Stimulated activated CD4-positive, alpha-beta T cell treated with anti-CD3 and anti-CD28 coated beads, Interleukin-15, amount 100 ng/mL, for 24 hours (primary cell): ENCODE data around the gene TCL1B.
A peak's percentile ranks its signal among the peaks of the same experiment; 100 is the strongest.

Experiments
- DNase-seq: peaks from one replicate; pipeline ENCODE4 v3.0.0-alpha.2; 2020

The TCL1B gene

DNA sequence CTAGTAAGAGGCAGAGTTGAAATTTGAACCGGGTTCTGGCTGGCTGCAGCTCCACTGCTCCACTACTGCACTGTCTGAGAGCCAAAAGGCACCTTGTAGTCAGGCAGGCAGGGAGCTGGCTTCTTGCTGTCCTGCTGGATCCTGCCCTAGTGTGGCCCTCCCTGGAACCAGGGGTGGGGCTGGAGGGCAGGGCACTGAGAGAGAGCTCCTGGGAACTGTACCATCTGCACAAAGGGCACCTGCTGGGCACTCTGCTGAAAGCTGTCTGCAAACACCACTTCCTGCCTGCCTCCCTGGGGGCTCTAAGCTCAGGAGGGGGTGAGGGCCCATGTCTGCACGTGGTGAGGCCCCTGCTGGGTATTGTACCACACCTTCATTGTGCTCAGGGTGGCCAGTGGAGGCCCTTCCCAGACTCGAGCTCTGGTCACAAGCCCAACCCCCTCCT is 19.0 kb upstream of the TCL1B start:
- no peak for DNase-seq

DNA sequence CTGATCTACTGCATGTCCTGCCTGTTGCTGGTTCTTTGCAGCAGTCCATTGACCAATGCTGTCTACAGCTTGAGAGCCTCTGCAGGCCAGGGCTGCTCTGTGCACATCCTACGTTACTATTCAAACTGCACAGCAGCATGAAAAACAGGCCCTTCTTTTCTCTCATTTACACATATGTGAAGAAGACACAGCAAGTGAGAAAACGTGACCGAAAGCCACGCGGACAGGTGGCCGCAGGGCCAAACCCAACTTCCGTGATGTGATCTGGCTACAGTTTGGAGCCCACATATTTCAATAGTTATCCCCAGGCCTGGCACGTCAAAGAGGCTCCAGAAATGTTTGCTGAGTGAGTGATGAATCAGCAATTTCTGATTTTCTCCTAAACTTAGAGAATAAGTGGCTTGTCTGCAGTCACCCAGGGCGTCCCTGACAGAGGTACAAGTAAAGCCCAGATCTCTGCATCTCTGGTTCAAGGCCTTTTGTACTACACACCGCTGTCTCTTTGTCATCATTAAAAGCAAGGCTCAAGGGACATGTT is 17.9 kb upstream of the TCL1B start:
- no peak for DNase-seq

DNA sequence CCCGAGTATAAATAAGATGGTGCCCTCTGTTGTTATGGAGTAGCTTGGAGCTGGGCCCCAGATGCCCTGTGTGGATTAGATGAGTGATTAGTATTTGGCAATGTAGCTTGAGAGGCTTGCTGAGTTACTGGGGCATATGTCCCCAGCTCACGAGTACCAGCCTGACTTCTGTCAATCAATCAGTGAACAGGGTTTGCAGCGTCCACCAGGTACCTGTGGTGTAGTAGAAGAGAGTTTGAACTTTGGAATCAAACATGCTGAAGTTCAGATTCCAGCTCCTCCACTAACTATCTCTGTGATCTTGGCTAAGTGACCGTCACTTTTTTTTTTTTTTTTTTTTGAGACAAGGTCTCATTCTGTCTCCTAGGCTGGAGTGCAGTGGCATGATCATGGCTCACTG is 11.6 kb upstream of the TCL1B start:
- DNase-seq: no peak

DNA sequence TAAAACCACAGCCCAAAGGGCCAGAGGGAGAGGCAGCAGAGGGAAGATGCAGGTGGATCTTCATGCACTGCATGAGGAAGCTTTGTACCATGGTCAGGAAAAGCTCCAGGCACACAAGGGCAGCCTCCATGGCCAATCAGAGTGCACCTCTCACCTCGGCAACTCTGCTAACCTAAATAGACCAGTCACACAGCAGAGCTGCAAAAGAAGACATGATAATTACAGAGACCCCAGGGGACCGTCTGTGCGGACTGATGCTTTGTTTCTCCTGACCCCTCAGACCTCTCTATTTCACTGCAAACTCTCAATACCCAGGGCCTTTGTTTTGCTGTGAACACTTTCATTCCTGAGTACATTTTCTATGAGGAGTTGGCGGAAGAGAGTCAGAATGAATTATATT is 10.7 kb upstream of the TCL1B start:
- no peak for DNase-seq

GRCh38 chr14:95677179-95677835 is 8.9 kb upstream of the TCL1B start:
- no peak for DNase-seq

DNA sequence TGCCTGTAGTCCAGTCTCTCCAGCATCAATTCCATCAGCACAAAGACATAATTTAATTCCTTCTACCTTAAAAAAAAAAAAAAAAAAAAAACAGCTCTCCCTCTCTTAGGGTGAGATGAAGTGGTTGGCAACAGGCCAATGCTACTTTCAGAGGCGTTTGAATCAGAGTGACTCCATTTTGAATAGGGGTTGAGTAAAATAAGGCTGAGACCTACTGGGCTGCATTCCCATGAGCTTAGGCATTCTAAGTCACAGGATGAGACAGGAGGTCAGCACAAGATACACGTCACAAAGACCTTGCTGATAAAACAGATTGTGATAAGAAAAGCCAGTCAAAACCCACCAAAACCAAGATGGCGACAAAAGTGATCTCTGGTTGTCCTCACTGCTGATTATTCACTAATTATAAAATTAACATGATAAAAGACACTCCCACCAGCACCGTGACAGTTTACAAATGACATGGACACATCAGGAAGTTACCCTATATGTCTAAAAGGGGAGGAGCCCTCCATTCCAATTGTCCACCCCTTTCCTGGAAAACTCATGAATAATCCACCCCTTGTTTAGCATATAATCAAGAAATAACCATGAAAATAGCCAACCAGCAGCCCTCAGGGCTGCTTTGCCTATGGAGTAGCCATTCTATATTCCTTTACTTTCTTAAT is 6.9 kb upstream of the TCL1B start:
- no peak for DNase-seq

- DNase-seq: no peak
Observed at GRCh38 chr14:95679998-95680735, 6.1 kb upstream of the TCL1B start.

DNA sequence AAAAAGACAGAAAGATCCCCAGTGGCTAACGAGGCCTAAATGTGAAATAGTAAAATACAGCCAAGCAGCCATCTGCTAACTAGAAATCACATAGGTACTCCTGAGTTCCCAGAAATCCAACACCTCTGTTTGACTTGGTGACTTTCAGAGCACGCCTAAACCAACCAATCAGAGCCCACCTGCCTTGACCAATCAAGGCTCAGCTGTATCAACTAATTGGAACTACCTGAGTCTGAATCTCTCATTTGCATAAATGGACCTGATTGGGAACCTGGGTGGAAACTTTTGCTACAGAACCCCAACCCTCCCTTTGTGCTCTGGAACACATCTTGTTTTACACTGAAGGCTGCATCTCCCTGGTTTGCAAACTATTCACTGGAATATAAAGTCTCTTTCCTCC is 5.1 kb upstream of the TCL1B start:
- no peak for DNase-seq

GRCh38 chr14:95683793-95684192 is 2.4 kb upstream of the TCL1B start:
- peak; percentile 46 for DNase-seq

DNA sequence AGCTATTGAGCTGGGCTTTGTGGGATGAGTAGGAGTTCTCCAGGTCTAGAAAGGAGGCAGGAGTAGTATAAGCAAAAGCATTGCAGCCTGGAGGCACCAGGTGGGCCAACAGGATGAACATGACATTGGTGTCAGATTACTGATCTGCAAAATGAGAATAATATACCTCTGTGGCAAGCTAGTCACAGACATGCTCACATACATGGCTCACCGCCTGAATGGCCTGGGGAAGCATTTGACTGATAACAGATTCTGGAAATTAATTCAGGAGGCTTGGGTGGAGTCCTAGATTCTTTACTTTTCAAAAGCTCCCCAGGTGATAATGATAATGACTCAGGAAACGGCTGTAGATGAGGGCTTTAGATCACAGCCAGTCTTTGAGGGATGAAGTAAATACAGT is 709 bp downstream of the TCL1B start:
- DNase-seq: no peak

GRCh38 chr14:95689441-95689840 is 3.2 kb downstream of the TCL1B start:
- no peak for DNase-seq

DNA sequence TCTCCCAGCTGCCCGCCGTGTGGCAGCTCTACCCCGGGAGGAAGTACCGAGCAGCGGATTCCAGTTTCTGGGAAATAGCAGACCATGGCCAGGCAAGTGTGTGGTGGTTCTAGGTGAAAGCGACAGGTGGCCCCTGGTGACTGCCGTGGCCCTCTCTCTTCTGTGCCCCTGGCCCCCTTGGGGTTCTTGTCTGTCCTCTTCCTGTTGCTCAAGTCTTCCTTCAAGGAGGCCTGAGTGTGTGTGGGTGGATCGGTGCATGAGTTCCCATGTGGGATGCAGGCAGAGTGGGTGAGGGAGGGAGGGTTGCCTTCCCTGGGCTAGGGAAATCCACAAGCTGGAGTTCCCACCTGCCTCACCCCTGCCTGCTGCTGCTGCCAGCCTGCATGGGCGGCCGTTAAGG is 4.6 kb downstream of the TCL1B start:
- no peak for DNase-seq

- no peak for DNase-seq
Observed at GRCh38 chr14:95691591-95691990, 5.4 kb downstream of the TCL1B start.

DNA sequence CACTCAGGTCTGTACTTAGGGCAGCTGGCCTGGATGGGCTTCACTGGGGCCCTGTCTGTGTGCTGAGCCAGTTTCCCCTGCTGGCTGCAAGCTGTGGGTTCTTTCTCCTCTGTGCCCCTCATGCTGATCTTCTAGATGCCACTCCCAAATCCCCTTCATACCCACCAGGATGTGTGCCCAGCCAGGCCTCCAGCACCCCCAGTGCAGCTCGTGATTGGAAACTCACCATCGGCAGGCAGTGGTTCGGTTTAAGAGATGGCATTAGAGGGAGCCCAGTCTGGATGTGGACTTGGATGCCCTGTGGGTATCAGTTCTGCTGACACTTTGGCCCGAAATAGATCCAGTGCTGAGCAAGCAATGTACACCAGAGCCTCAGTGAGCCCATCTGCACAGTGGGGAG is 5.9 kb downstream of the TCL1B start:
- DNase-seq: no peak

GRCh38 chr14:95695051-95695450 is 8.8 kb downstream of the TCL1B start:
- DNase-seq: no peak

DNA sequence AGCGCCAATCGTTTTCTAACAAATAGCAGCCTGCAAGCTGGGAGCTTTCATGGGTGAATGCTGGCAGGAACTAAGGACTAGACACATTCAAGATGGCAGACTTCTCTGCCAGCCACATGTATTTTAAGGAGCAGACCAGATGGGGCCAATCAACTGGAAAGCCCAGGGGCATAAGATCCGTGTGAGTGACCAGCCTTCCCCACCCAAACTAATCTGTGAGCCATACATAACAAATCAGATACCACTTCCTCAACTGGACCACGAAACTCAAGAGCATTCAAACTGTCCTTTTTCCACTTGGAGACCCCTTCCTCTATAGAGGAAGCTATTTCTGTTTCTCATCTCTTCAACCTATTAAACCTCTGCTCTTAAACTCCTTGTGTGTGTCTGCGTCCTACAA is 9.7 kb downstream of the TCL1B start:
- DNase-seq: no peak

GRCh38 chr14:95696741-95697140 is 10.5 kb downstream of the TCL1B start:
- no peak for DNase-seq

GRCh38 chr14:95697764-95698163 is 11.5 kb downstream of the TCL1B start:
- no peak for DNase-seq

- DNase-seq: no peak
Observed at GRCh38 chr14:95698287-95698686, 12.1 kb downstream of the TCL1B start.

DNA sequence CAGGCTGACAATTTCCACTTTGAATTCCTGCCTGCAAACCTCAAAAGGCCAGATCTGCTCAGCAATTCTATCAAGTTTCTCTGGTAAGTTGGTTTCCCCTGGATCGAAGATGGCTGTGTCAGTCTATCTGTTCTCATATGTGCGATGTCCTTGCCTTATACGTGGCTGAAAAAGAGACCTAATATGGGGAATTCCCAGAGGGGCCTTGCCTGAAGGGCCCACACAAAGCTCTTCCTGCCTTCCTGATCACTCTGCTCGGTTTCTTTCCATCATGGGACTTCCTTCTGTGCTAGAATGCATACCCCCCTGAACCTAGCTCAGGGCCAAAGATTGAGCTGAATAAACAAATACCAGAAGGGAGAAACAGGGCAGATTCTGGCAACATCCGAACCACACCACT is 13.2 kb downstream of the TCL1B start:
- no peak for DNase-seq

DNA sequence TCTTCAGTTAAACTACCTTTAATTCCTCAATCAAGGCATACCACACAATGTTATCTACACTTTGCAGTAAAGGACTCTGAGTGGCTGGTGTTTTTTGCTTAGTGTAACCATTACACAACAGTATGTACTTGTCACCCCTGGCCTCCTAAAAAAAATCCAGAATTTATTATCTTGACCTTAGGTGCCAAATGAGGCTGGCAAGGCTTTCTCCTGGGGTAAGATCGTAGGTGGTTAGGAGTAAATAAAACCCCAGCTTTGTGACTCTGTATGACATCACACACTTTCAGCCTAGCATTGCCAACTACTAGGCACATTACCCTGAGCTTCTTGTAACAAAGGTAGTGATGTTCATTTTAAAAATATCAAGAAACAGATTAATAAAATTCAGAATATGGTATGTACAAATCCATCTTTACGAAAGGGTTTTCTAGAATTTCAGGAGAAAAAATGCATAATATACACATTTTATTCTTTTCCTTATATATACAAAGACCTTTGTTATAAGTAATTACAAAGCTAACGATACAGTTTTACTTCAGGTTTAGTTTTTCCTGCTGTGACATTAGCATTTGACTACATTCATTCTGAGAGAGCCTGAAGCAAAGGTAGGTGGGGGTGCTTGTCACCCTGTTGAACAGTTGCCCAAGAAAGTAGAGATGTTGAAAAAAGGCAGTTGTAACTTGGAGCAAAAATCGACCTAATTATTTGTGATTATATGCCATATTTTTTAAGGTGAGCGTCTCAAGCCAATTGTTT is 14.2 kb downstream of the TCL1B start:
- no peak for DNase-seq

DNA sequence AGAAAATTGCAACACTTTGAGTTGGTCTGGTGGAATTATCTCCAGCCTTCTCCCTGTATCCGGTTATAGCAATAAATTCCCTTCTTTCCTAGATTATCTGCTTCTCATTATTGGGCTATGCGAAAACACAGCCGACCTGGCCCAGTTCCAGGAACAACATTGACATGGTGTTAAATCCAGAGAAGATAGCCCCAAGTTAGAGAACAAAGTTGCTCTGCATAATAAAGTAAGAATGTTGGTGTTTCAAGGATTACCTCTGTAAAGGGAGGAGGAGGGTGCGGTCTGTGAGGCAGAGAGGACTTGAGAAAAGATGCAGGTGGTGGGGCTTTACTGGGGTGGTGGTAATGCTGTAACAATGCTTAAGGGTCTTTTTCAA is 15.6 kb downstream of the TCL1B start:
- no peak for DNase-seq

DNA sequence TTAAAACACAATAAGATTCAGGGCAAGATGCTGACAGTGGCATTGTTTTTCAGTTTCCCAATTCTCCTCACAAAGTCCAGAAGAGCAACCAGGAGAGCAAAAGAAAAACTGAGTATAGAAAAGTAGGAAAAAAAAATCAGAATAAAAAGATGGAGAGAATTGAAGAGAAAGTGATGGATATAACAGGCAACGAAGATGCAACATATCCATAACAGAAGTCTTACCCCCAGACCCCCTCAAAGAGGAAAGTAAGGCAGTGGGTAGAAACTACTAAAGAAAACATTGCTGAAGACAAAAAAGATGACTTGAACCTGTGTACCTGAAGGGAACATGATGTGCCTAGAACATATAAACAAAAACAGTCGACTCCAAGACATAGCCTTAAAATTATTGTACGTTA is 17.1 kb downstream of the TCL1B start:
- no peak for DNase-seq
